ENCODE data around the gene MRAP.

The MRAP gene

DNA sequence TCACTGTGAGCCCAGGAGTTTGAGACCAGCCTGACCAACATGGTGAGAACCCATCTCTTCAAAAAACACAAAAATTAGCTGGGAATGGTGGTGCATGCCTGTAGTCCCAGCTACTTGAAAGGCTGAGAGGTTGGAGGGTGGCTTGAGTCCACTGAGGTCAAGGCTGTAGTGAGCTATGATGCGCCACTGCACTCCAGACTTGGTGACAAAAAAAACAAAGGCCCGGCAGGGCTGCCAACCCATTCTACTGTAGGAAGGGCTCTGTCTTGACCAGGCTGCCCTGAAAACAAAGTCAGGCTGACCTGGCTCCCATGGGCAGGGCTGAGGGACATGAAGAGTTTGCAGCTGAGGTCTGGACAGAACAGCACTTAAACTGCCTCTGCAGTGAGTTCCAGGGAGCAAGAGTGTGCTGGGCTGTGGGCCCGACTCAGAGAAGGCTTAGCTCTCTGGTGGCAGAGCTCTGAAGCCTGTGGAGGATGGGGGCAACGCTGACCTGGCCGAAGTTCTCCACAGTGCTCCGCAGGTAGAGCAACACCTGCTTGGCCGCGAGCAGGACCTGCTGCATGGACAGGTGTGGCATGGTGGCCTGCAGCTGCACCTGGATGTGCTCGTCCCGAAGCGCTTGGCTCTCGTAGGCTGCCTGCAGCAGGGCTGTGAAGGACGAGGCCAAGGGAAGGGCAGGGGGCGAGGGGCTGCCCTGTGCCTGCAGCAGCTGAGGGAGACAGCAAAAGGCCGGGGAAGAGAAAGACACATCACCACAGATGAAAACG, 51.7 kb downstream of the MRAP start:
- no peak overlapping the region for H3K9ac ChIP-seq (ENCODE audit: low read length)
- no peaks in the 10 kb centered on the region for H3K9me2 ChIP-seq (replicated peaks; ENCODE audit: insufficient read depth, low read length)
- TF ChIP-seq, protein P1, sequence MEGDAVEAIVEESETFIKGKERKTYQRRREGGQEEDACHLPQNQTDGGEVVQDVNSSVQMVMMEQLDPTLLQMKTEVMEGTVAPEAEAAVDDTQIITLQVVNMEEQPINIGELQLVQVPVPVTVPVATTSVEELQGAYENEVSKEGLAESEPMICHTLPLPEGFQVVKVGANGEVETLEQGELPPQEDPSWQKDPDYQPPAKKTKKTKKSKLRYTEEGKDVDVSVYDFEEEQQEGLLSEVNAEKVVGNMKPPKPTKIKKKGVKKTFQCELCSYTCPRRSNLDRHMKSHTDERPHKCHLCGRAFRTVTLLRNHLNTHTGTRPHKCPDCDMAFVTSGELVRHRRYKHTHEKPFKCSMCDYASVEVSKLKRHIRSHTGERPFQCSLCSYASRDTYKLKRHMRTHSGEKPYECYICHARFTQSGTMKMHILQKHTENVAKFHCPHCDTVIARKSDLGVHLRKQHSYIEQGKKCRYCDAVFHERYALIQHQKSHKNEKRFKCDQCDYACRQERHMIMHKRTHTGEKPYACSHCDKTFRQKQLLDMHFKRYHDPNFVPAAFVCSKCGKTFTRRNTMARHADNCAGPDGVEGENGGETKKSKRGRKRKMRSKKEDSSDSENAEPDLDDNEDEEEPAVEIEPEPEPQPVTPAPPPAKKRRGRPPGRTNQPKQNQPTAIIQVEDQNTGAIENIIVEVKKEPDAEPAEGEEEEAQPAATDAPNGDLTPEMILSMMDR (IDR thresholded peaks at IDR 0.05; ENCODE audit: low read length), result no peak
- TF ChIP-seq EZH2 (optimal IDR thresholded peaks at IDR 0.05; ENCODE audit: low read depth, low read length), result no peak
- TF ChIP-seq EZH2phosphoT487 (IDR thresholded peaks at IDR 0.05; ENCODE audit: low read length), result no peak
- no peaks in the 10 kb centered on the region for H3K79me2 ChIP-seq (ENCODE audit: low read length)
- H3K27ac ChIP-seq (ENCODE audit: low read length), result no peak overlapping the region
- no peaks in the 10 kb centered on the region for H4K20me1 ChIP-seq (ENCODE audit: insufficient read depth, low read length)
- H3K27me3 ChIP-seq (replicated peaks; ENCODE audit: insufficient read depth, low read length), result no peaks in the 10 kb centered on the region
- no peaks in the 10 kb centered on the region for H3F3A ChIP-seq (ENCODE audit: insufficient read depth, low read length)
- no peak overlapping the region for H2AFZ ChIP-seq (ENCODE audit: low read length)
- H3K36me3 ChIP-seq (replicated peaks; ENCODE audit: insufficient read depth, low read length), result peaks cover 44% of the 10 kb centered on the region
- H3K4me1 ChIP-seq (ENCODE audit: low read length), result 0 out of 2 replicates have a peak, but pooled peaks cover 4% of the 10 kb centered on the region
- no peak overlapping the region for H3K4me2 ChIP-seq (ENCODE audit: low read depth, low read length)
- no peak overlapping the region for H3K4me3 ChIP-seq (ENCODE audit: low read length)
- no peaks in the 10 kb centered on the region for H3K9me3 ChIP-seq (replicated peaks; ENCODE audit: insufficient read depth, low read length)
- no peak for DNase-seq

DNA sequence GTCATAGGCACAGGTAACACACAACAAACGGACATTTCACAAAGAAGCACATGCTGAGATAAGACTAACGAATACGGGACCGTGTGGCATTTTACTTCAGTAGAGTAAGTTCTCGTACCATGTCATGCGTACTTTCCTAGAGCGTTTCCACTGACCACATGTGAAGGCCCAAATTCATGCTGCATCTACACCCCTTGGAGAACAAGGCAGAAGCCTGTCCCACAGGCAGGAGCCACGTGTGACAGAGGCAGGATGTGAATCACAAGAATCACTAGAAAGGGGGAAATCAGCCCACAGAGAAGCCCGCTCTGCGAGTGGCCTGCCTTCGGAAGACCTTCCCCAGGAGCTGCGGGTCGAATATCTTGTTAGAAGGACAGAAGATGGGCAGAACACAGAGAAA, 52.3 kb downstream of the MRAP start:
- Histone ChIP-seq H3K9ac (ENCODE audit: low read length) (no peak overlapping the region), H3K27me3 (replicated peaks; ENCODE audit: insufficient read depth, low read length) (no peaks in the 10 kb centered on the region), H3K36me3 (replicated peaks; ENCODE audit: insufficient read depth, low read length) (peaks cover 43% of the 10 kb centered on the region), H3K4me2 (ENCODE audit: low read depth, low read length) (no peak overlapping the region), H3F3A (ENCODE audit: insufficient read depth, low read length) (no peaks in the 10 kb centered on the region), H3K4me3 (ENCODE audit: low read length) (no peak overlapping the region), H3K9me2 (replicated peaks; ENCODE audit: insufficient read depth, low read length) (no peaks in the 10 kb centered on the region), H4K20me1 (ENCODE audit: insufficient read depth, low read length) (no peaks in the 10 kb centered on the region), H3K27ac (ENCODE audit: low read length) (no peak overlapping the region), H2AFZ (ENCODE audit: low read length) (no peak overlapping the region), H3K79me2 (ENCODE audit: low read length) (no peaks in the 10 kb centered on the region), H3K4me1 (ENCODE audit: low read length) (0 out of 2 replicates have a peak, but pooled peaks cover 4% of the 10 kb centered on the region), H3K9me3 (replicated peaks; ENCODE audit: insufficient read depth, low read length) (no peaks in the 10 kb centered on the region)
- TF ChIP-seq EZH2phosphoT487 (IDR thresholded peaks at IDR 0.05; ENCODE audit: low read length) (no peak), EZH2 (optimal IDR thresholded peaks at IDR 0.05; ENCODE audit: low read depth, low read length) (no peak)
- TF ChIP-seq, protein P1 (IDR thresholded peaks at IDR 0.05; ENCODE audit: low read length), result no peak
- DNase-seq, result no peak

DNA sequence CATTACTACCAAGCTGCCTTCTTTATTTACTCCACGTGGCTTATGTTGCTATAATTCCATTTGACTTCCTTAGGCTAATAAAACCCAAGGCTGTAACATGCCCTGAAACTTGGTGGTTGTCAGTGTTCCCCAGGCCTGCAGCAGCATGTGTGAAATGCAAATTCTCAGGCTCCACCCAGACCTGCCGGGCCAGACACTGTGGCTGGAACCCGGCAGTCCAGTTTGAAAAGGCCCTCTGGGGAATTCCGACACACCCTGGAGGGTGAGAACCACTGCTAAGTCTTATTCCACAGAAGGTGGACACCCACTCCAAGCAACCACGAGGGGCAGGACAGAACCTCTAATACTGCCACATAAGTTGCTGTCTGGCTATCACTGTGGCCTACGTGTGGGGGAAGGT, 52.8 kb downstream of the MRAP start:
- DNase-seq, result no peak
- H3K9me3 ChIP-seq (replicated peaks; ENCODE audit: insufficient read depth, low read length), result no peaks in the 10 kb centered on the region
- no peaks in the 10 kb centered on the region for H4K20me1 ChIP-seq (ENCODE audit: insufficient read depth, low read length)
- peaks cover 42% of the 10 kb centered on the region for H3K36me3 ChIP-seq (replicated peaks; ENCODE audit: insufficient read depth, low read length)
- no peak overlapping the region for H3K4me2 ChIP-seq (ENCODE audit: low read depth, low read length)
- no peak overlapping the region for H3K4me3 ChIP-seq (ENCODE audit: low read length)
- H3K27ac ChIP-seq (ENCODE audit: low read length), result no peak overlapping the region
- no peaks in the 10 kb centered on the region for H3F3A ChIP-seq (ENCODE audit: insufficient read depth, low read length)
- no peaks in the 10 kb centered on the region for H3K27me3 ChIP-seq (replicated peaks; ENCODE audit: insufficient read depth, low read length)
- no peak overlapping the region for H2AFZ ChIP-seq (ENCODE audit: low read length)
- H3K9ac ChIP-seq (ENCODE audit: low read length), result no peak overlapping the region
- H3K79me2 ChIP-seq (ENCODE audit: low read length), result no peaks in the 10 kb centered on the region
- 0 out of 2 replicates have a peak, but pooled peaks cover 4% of the 10 kb centered on the region for H3K4me1 ChIP-seq (ENCODE audit: low read length)
- no peaks in the 10 kb centered on the region for H3K9me2 ChIP-seq (replicated peaks; ENCODE audit: insufficient read depth, low read length)
- TF ChIP-seq, protein P1 (IDR thresholded peaks at IDR 0.05; ENCODE audit: low read length), result no peak
- TF ChIP-seq EZH2phosphoT487 (IDR thresholded peaks at IDR 0.05; ENCODE audit: low read length), result no peak
- no peak for TF ChIP-seq EZH2 (optimal IDR thresholded peaks at IDR 0.05; ENCODE audit: low read depth, low read length)
